Measurements from ENCODE around the gene LRRC14B.
"Not testable (repeated sequence)": the region's sequence is repeated elsewhere in the genome, so short reads cannot be mapped to it uniquely, and the experiment has no call there.

The LRRC14B gene

GRCh38 chr5:215256-215655 is 24.0 kb downstream of the LRRC14B start:
- DNase-seq = not testable (repeated sequence)

GRCh38 chr5:216076-216475 is 24.8 kb downstream of the LRRC14B start:
- not testable (repeated sequence) for DNase-seq

GRCh38 chr5:217494-218456 is 26.5 kb downstream of the LRRC14B start, which contains the start of the genes CCDC127 and SDHA:
TSS of gene CCDC127 (minus strand) at chr5:218153. CDS start at chr5:216849, 1,304 bp downstream.
TSS of gene SDHA (plus strand) at chr5:218320. CDS start at chr5:218356, 36 bp downstream.
- peak; percentile 95 for DNase-seq

GRCh38 chr5:218457-219291 is 27.4 kb downstream of the LRRC14B start:
- DNase-seq = peak; percentile 62

- no peak for DNase-seq
Observed at GRCh38 chr5:219460-219863, 28.2 kb downstream of the LRRC14B start.

GRCh38 chr5:219991-220390 is 28.7 kb downstream of the LRRC14B start:
- DNase-seq = no peak

GRCh38 chr5:222951-223715 is 31.8 kb downstream of the LRRC14B start:
- DNase-seq = not testable (repeated sequence)

GRCh38 chr5:223791-224190 is 32.5 kb downstream of the LRRC14B start:
- no peak for DNase-seq

- DNase-seq = no peak
Observed at GRCh38 chr5:225334-225733, 34.0 kb downstream of the LRRC14B start.

- DNase-seq = not testable (repeated sequence)
Observed at GRCh38 chr5:227375-227774, 36.1 kb downstream of the LRRC14B start.

GRCh38 chr5:228886-229285 is 37.6 kb downstream of the LRRC14B start:
- DNase-seq = no peak

GRCh38 chr5:230711-231110 is 39.4 kb downstream of the LRRC14B start:
- DNase-seq = no peak

GRCh38 chr5:231661-232060 is 40.4 kb downstream of the LRRC14B start:
- DNase-seq = no peak

- not testable (repeated sequence) for DNase-seq
Observed at GRCh38 chr5:233426-233825, 42.1 kb downstream of the LRRC14B start.

GRCh38 chr5:234450-234849 is 43.2 kb downstream of the LRRC14B start:
- no peak for DNase-seq

GRCh38 chr5:235527-235926 is 44.2 kb downstream of the LRRC14B start:
- not testable (repeated sequence) for DNase-seq

GRCh38 chr5:237931-238330 is 46.6 kb downstream of the LRRC14B start:
- not testable (repeated sequence) for DNase-seq

GRCh38 chr5:240550-240949 is 49.3 kb downstream of the LRRC14B start:
- DNase-seq = not testable (repeated sequence)

- DNase-seq = not testable (repeated sequence)
Observed at GRCh38 chr5:241045-241669, 49.9 kb downstream of the LRRC14B start.

GRCh38 chr5:243683-244367 is 52.5 kb downstream of the LRRC14B start:
- not testable (repeated sequence) for DNase-seq

- not testable (repeated sequence) for DNase-seq
Observed at GRCh38 chr5:245717-246116, 54.4 kb downstream of the LRRC14B start.

Data from DMS53 (cell line).